ENCODE data around the gene KIF5B.

The KIF5B gene

DNA sequence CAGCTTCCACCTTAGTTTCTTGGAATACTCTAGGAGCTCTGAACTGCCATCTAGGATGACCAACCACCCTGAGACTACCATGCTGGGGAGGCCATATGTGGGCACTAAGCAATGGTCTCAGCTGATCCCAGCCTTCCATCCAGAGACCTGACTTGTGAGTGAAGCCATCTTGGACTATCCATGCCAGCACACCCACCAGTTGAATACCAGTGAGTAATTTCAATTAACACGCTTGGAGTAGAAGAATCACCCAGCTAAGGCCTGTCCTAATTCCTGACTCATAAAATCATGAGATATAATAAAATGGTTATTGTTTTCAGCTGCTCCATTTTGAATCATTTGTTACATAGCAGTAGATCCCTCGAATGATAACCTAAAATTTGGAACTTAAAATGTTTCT, 5.2 kb upstream of the KIF5B start:
- TF ChIP-seq, protein P1, sequence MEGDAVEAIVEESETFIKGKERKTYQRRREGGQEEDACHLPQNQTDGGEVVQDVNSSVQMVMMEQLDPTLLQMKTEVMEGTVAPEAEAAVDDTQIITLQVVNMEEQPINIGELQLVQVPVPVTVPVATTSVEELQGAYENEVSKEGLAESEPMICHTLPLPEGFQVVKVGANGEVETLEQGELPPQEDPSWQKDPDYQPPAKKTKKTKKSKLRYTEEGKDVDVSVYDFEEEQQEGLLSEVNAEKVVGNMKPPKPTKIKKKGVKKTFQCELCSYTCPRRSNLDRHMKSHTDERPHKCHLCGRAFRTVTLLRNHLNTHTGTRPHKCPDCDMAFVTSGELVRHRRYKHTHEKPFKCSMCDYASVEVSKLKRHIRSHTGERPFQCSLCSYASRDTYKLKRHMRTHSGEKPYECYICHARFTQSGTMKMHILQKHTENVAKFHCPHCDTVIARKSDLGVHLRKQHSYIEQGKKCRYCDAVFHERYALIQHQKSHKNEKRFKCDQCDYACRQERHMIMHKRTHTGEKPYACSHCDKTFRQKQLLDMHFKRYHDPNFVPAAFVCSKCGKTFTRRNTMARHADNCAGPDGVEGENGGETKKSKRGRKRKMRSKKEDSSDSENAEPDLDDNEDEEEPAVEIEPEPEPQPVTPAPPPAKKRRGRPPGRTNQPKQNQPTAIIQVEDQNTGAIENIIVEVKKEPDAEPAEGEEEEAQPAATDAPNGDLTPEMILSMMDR (conservative IDR thresholded peaks at IDR 0.05; ENCODE audit: low read depth, low read length): no peak
- Histone ChIP-seq H4K20me1 (ENCODE audit: insufficient read depth) (no peaks in the 10 kb centered on the region), H3K4me2 (no peak overlapping the region), H3K79me2 (ENCODE audit: insufficient read depth, low read depth) (no peaks in the 10 kb centered on the region; the same call in 1 of the 2 replicates), H3K27me3 (ENCODE audit: insufficient read depth, low read depth) (no peaks in the 10 kb centered on the region), H3K9ac (no peak overlapping the region), H2AFZ (ENCODE audit: low read depth) (no peak overlapping the region), H3K36me3 (ENCODE audit: insufficient read depth) (no peaks in the 10 kb centered on the region), H3K4me1 (ENCODE audit: low read depth, poor library complexity, severe bottlenecking) (no peaks in the 10 kb centered on the region), H3K27ac (no peak overlapping the region), H3K4me3 (IDR thresholded peaks at IDR 0.05; ENCODE audit: insufficient read depth, low read depth, low read length) (no peak overlapping the region)

DNA sequence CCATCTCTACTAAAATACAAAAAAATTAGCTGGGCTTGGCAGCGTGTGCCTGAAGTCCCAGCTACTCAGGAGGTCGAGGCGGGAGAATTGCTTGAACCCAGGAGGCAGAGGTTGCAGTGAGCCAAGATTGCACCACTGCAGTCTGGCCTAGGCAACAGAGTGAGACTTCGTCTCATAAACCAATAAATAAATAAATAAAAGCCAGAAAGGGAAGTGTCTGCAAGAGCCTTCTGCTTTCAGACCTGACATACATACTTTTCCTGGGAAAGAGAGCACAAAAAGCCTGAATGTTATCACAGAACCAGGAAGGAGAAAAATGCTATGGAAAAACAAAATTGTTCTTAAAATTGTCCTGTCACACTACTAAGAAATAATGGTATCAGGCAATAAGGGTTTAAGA, 4.1 kb upstream of the KIF5B start:
- Histone ChIP-seq H3K36me3 (ENCODE audit: insufficient read depth) (no peaks in the 10 kb centered on the region), H3K4me1 (ENCODE audit: low read depth, poor library complexity, severe bottlenecking) (no peaks in the 10 kb centered on the region), H3K4me2 (no peak overlapping the region), H3K27ac (no peak overlapping the region), H3K9ac (no peak overlapping the region), H3K4me3 (IDR thresholded peaks at IDR 0.05; ENCODE audit: insufficient read depth, low read depth, low read length) (no peak overlapping the region), H2AFZ (ENCODE audit: low read depth) (no peak overlapping the region), H4K20me1 (ENCODE audit: insufficient read depth) (no peaks in the 10 kb centered on the region), H3K79me2 (ENCODE audit: insufficient read depth, low read depth) (peaks cover 8% of the 10 kb centered on the region), H3K27me3 (ENCODE audit: insufficient read depth, low read depth) (no peaks in the 10 kb centered on the region)
- TF ChIP-seq, protein P1 (conservative IDR thresholded peaks at IDR 0.05; ENCODE audit: low read depth, low read length): no peak

DNA sequence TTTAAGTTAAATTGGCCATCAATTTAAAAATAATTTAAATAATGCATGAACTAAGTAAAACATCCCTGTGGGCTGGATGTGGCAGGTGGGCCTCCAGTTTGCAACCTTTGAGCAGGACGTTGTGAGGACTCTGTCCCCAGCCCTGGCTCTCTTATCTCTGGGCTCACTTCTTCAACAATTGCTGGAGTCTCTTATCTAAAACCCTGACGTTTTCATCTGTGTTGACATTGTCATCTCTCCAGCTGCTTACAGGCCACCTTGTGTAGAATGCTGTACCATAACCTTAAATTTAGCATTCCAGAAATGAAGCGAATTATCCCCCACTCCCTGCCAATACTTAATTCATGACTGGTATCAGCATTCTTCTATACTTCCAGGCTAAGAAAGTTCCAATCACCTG, 3.2 kb upstream of the KIF5B start:
- H4K20me1 ChIP-seq (ENCODE audit: insufficient read depth): peaks cover 9% of the 10 kb centered on the region
- TF ChIP-seq, protein P1 (conservative IDR thresholded peaks at IDR 0.05; ENCODE audit: low read depth, low read length): no peak
- no peaks in the 10 kb centered on the region for H3K36me3 ChIP-seq (ENCODE audit: insufficient read depth)
- no peaks in the 10 kb centered on the region for H3K27me3 ChIP-seq (ENCODE audit: insufficient read depth, low read depth)
- no peak overlapping the region for H2AFZ ChIP-seq (ENCODE audit: low read depth)
- H3K27ac ChIP-seq: no peak overlapping the region
- H3K79me2 ChIP-seq (ENCODE audit: insufficient read depth, low read depth): peaks cover 17% of the 10 kb centered on the region
- no peak overlapping the region for H3K4me2 ChIP-seq
- no peak overlapping the region for H3K4me3 ChIP-seq (IDR thresholded peaks at IDR 0.05; ENCODE audit: insufficient read depth, low read depth, low read length)
- H3K9ac ChIP-seq: no peak overlapping the region
- no peaks in the 10 kb centered on the region for H3K4me1 ChIP-seq (ENCODE audit: low read depth, poor library complexity, severe bottlenecking)

DNA sequence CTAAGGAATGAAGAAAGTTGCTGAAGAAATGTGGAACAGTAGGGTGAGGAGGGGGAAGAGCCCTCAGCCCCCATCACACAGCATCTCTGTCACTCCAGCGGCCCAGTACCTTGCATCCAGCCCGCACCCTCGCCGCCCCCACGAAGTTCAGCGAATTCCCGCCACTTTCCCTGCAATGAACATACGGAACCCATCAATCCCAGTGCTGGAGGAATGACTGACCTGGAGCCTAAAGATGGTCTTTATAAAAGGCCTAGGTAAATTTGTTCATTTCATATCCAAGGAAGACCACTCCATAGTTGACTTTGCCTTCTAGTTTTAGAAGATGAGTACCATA, 779 bp upstream of the KIF5B start:
- Histone ChIP-seq H3K36me3 (ENCODE audit: insufficient read depth) (no peaks in the 10 kb centered on the region), H3K27me3 (ENCODE audit: insufficient read depth, low read depth) (no peaks in the 10 kb centered on the region), H4K20me1 (ENCODE audit: insufficient read depth) (peaks cover 33% of the 10 kb centered on the region), H3K4me1 (ENCODE audit: low read depth, poor library complexity, severe bottlenecking) (peaks cover 23% of the 10 kb centered on the region), H3K9ac (peak overlapping the region; percentile 92; the same call in 1 of the 2 replicates), H3K4me2 (peak overlapping the region; percentile 81), H3K4me3 (IDR thresholded peaks at IDR 0.05; ENCODE audit: insufficient read depth, low read depth, low read length) (no peak overlapping the region), H3K79me2 (ENCODE audit: insufficient read depth, low read depth) (peaks cover 41% of the 10 kb centered on the region), H3K27ac (no peak overlapping the region), H2AFZ (ENCODE audit: low read depth) (peak overlapping the region; percentile 90)
- TF ChIP-seq, protein P1 (conservative IDR thresholded peaks at IDR 0.05; ENCODE audit: low read depth, low read length): no peak

All from KMS-11 (cell line).